Hippocampal formation (tissue), 2 donors: ENCODE data around the gene PDIA2.

Experiments
- DNase-seq, 2 donors: peaks; one replicate each; lab custom pipeline; 2025; lab: John Stamatoyannopoulos, UW

The PDIA2 gene

DNA sequence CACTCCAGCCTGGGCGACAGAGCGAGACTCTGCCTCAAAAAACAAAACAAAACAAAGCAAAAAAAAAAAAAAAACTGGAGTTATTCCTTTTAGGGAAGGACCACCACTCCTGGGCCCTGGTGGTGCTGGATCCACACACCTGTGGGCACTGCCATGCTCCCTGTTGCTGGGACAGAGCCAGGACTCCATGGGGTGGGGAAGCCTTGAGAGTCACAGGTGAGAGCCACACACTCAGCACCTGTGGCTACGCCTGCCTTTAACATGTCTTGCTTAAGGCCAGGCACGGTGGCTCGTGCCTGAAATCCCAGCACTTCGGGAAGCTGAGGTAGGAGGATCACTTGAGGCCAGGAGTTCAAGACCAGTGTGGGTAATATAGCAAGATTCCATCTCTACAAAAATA is 18.3 kb downstream of the PDIA2 start:
- no peak for DNase-seq

GRCh38 chr16:301950-302349 is 19.0 kb downstream of the PDIA2 start:
- no peak for DNase-seq

DNA sequence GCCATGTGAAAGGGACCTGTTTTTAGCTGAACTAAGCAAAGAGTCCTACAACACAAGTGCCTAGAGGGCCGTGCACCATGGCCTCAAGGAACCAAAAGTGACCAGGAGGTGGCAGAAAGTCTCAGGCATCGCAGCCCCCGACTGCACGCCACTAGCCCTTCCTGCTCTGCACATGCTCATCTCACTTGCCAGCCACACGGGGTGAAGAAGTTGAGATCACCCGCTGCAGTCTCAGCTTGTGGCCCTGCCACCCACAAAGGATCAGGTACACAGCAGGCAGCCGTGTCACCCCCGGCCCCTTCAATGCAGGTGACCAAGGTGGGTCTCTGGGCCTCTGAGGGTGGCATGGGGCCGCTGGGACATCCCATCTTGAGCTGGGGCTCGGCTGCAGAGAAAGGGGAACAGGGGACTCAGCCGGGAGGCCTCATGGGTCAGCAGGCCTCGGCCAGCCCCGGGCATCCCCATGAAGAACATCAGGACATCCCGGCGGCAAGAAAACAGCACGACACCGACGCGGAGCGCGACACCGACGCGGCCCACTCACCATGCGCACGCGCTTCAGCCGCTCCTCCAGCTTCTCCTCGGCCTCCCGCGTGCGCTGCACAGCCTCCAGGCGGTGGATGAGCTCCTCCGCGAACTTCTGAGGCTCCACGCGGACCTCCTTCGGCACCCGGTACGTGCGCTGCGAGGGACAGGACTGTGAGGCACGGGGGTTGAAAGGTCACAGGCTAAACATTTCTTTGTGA is 21.0 kb downstream of the PDIA2 start:
- no peak for DNase-seq

DNA sequence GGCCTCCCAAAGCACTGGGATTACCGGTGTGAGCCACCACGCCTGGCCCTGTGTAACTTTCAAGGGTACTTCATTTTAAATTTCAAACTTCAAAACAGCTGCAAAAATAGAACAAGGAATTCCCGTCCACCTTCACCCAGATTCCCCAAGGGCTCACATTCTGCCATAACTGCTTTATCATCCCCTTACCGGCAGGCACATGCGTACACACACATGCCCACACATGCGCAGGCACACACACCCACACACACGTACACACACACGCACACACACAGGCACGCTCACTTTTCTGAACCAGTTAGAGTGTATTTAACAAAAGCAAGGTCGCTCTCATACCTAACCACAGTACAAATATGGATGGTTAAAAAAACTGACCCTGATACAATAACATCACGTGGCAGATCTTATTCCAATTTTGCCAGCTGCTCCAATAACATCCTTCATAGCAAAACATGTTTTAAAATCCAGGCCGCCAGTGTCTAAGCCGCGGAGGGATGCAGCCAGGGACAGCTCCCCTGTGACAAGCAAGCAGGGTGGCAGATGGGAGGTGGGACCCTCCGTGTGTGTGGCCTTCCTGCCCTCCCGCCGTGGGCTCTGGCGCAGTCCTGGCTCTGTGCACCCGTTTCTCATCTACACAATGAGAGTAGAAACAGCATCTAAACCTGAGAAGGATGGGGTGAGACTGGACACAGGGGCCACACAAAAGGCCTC is 23.1 kb downstream of the PDIA2 start:
- no peak for DNase-seq

- no peak for DNase-seq
Observed at GRCh38 chr16:306911-307370, 24.0 kb downstream of the PDIA2 start.

DNA sequence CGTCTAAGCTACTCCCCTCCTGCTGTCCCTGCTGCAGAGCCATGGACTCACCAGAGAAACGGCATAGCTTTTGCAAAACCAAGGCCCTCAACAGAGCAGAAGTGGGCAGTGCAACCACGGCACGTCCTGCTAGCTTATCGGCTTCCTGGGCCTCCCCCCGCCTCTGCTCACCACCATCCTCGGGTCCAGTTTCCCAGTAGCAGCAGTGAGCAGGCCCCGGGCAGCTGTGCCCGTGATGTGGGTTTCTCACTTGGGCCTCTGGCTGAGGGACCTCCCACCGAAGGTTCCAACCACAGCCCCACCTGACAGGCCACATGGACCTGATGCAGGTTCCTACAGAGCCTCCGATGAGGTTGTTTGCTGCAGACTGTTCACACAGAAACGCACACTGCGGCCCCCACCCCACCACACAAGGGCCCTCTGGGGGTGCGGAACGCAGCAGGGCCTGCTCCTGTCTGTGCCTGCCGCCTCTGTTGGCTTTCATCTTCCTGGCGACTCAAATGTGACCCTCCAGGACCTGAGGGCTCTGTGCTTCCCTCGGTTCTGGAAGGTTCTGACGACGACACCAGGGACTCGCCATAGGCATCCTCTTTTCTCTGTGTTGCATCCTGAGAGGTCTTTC is 24.8 kb downstream of the PDIA2 start:
- no peak for DNase-seq

- DNase-seq = no peak
Observed at GRCh38 chr16:309476-309875, 26.5 kb downstream of the PDIA2 start.

DNA sequence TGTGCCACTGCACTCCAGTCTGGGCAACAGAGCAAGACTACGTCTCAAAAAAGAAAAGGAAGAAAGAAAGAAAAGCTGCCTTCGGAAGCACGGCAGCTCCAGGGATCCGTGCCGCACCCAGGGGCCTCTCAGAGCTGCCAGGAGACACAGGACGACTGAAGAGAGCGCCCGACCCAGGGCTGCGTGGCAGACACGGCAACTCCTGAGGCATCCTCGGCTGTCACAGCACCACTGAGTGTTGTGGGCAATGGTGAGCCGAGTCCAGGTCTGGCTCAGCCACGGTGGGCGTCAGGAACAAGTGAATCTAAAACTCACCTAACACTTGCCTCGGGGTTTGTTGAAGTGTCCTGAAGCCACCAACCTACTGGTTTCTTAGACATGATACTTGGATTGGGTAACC is 28.8 kb downstream of the PDIA2 start:
- no peak for DNase-seq

DNA sequence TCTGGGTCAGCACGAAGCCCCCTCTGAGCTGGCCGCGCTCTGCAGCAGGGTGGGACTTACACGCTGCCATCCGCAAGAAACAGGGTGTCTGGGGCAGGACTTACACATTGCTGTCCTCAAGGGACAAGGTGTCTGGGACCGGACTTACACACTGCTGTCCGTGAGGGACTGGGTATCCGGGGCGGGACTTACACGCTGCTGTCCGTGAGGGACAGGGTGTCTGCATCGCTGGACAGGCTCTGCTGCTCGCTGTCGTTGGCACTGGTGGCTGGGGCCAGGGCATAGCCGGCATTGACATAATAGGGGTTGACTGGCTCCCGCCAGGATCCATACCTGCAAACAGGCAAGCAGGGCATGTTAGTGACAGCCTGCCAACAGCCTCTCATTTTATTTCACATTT is 31.4 kb downstream of the PDIA2 start:
- no peak for DNase-seq

DNA sequence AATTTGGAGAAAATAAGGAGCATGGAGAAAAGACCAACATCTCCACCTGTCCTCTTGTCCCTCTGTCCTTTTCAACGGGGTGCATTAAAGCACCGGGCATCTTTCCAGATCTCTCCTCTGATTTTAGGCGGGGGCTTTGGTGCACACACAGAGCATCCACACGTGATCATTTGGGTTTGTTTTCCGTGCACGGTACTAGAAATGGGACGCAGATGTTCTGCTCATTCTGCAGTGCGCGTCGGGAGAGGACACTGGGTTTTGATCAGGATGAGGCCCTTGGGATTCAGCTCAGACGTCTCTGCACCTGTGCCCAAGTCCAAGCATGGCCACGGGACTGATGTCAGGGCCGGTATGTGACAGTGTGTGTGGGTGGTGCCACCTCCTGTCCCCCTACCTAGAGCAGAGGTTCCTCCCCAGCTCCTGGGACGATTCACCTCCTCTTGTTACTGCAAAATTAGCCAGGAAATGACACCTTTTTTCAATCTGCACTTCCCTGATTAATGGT is 31.9 kb downstream of the PDIA2 start:
- no peak for DNase-seq

DNA sequence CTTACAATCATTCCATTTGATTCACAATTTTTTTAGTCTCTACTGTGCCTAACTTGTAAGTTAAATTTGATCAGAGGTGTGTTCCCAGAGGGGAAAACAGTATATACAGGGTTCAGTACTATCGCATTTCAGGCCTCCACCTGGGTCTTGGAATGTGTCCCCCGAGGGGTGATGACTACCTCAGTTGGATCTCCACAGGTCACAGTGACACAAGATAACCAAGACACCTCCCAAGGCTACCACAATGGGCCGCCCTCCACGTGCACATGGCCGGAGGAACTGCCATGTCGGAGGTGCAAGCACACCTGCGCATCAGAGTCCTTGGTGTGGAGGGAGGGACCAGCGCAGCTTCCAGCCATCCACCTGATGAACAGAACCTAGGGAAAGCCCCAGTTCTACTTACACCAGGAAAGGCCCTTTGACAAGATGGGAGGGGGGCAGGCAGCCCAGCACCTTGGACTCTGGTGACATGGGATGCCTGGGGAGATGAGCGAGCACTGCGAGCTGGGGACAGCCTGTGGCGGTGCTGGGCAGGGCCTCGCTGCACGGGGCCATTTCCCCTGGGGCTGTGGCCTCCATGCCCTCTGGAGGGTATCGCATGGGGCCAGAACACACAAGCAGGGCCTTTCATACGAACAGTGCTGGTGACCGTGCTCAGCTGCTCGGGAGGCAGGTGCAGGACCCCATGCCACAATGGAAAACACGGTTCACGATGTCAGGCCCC is 33.9 kb downstream of the PDIA2 start:
- no peak for DNase-seq

DNA sequence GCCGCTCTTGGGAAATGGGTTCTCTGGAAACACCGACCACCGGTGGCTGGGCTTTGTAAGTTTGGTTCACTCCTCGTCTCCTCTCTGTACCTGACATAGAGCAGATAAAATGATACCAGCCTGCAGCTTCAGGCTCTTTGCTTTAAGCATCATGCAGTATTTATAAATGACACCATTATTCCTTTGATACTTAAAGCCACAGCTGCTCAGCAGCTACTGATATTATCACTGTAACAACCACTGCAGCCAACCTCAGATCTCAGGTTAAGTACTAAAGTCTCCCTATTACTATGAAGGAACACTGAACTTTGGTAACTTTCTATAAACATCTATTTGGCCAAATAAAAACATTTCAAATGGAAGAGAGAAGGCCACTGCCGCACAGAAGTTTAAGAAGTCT is 34.6 kb downstream of the PDIA2 start:
- DNase-seq = no peak

DNA sequence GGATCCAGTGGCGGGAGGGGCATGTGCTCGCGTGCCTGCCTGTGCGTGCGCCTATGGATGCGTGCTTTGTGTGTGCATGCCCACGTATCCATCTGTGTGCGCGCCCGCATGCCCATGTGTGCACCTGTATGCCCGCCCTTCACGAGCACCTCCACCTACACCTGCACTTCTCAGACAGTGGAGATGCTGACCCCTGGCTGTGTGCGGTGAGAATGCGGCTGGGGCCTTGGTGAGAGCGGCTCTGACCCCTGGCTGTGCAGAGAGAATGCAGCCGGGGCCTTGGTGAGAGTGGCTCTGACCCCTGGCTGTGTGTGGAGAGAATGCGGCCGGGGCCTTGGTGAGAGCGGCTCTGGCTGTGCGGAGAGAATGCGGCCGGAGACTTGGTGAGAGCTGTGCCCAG is 35.7 kb downstream of the PDIA2 start:
- DNase-seq = no peak

GRCh38 chr16:320206-320605 is 37.2 kb downstream of the PDIA2 start:
- no peak for DNase-seq

- no peak for DNase-seq
Observed at GRCh38 chr16:321532-321931, 38.6 kb downstream of the PDIA2 start.

DNA sequence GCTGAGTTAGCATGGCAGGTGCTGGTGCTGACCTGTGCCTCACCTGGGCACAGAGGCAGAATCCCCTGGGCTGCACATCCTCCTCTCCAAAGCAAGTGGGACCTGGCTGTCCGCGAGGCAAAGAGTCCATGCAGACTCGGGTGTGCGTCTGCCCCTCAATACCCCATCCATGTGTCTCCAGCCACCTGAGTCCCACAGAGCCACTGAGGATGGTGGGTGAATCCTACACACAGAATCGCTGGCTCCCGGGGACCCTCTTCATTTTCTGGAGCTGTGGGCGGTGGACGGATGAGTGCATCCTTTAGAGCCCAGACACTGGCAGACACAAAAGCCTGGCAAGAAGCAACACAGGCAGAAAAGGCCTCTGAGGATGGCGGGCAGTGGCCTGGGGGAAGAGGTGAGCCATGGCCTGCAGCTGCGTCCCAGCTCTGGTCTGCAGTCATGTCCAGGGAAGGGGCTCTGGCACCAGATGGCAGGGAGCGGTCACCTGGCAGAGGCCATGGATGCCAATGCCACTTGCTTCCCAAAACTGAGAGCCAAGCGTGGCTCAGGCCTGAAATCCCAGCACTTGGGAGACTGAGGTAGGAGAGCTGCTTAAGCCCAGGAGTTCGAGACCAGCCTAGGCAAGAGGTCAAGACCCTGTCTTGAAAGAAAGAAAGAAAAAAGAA is 39.6 kb downstream of the PDIA2 start:
- DNase-seq = no peak

DNA sequence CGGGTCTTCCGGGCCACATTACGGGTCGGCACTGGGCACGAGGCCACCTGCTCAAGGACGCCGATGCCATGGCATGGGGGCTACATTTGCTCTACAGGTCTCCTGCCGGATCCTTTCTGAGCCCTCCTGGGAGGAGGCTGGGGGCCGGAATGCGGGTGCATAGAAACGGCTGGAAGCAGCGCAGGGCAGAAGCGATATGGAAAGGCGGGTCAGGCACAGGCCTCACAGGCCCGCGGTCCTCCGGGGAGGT is 41.2 kb downstream of the PDIA2 start:
- no peak for DNase-seq

DNA sequence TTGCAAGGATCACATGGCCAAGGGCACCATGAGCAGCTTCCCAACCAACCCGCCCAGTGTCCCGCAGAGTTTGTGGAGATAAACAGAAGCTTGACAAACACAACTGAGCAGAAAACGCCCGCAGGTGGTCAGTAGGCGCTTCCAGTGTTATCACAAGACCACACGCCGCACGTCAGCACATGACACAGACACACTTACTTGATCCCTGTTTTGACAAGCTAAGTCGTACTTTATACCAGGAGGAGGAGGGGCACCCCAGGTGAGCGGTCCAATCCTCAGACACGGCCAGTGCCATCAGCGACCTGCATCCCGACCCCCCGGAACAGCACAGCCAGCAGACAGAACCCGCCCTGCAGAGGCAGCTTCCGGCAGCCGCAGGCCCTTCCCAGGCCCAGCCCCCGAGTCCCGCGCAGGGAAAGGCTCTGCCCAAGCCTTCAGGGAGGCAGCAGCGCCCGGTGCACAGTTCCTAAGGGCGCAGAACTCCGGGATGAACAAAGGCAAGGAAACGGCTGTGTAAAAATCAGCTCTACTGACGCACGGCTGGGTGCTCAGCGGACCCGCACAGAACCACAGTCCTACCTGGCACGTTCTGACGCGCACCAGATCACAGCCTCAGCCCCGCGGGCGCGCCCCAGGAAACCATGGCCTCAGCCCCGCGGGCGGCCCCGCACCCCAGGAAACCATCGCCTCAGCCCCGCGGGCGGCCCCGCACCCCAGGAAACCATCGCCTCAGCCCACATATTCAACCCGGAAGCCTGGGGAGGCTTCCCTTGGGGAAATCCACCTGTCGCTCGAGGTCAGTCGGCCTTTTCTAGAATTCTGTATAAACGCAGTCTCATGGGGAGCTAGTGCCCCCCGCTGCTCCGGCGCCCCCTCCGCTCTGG is 41.7 kb downstream of the PDIA2 start:
- no peak for DNase-seq

GRCh38 chr16:325375-326145 is 42.6 kb downstream of the PDIA2 start:
- DNase-seq = no peak

DNA sequence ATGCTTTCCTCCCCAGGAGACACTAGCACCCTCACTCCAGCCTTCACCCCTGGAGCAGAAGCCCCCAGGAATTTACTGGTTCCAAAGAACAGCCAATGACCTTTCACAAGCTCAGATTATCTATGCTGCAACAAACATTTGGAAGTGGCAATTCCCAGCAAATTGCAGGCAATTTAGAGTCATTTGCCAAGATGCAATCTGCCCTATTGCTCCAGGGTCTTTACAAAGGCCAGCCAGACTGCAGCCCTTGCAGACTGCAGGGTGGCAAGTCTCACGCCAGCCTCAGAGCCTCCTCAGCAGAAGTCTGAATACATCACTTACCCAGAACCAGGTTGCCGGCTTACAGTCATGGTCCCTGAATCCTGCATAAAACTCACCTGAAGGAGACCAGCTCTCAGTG is 47.8 kb downstream of the PDIA2 start:
- DNase-seq = no peak
